Measurements from ENCODE around the gene ASGR2.
"Not testable (repeated sequence)": the region's sequence is repeated elsewhere in the genome, so short reads cannot be mapped to it uniquely, and the experiment has no call there.

Gene ASGR2

DNA sequence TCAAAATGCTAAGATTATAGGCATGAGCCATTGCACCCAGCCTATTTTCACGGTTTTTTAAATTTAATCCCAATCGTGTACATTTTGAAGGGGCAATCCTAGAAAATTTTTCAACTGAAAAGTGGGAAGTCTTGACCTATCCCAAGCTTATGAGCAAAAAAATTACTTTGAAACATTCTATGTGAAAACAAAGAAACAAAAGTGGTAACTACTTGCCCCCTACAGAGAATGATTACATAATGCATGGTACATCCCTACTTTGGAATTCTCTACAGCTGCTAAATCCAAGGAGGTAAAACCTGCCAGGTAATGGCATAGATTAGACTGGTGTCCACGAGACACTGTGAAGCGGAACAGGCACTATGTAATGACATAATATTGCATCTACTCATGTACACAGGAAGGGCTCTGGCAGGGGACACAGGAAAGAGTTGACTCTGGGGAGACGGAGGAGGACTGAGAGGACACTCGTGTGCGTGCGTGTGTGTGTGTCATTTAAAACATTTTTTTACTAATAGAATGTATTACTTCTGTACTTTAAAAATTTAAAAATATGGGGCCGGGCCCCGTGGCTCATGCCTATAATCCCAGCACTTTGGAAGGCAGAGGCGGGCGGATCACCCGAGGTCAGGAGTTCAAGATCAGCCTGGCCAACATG is 15.7 kb downstream of the ASGR2 start:
- DNase-seq (ENCODE audit: low spot score): no peak

DNA sequence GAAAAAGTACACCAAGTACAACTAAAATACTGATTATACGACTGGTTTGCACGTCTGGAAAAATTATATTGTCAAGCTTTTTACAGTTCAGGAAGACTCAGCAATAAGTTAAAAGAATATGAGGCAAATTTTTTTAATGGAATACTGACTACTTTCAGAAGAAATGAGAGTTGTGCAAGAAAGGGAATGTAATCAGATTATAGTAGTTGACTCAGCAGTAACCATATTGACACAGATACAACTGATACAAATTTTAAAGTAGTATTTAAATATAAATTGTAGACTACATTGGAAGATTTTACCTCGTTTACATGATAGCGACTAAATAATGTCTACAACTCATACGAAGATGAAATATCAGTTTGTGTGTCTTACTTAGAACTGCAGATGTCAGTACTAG is 16.7 kb downstream of the ASGR2 start:
- no peak for DNase-seq (ENCODE audit: low spot score)

DNA sequence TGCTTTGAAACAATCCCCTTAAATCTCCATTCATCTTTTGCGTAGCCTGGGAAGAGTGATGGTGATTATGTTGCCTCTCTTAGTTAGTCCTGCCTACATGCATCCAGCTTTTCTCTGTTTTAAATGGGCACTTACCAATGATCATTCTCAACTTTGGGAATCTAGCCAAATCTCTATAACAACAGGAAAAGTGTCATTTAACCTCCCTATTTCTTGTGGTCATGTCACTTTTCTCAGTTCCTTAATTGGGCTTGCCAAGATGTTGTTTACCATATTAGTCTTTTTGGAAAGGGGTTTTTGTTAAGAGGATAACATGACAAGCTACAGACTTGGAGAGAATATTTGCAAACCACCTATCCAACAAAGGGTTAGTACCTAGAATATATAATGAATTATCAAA is 19.0 kb downstream of the ASGR2 start:
- DNase-seq (ENCODE audit: low spot score): no peak

DNA sequence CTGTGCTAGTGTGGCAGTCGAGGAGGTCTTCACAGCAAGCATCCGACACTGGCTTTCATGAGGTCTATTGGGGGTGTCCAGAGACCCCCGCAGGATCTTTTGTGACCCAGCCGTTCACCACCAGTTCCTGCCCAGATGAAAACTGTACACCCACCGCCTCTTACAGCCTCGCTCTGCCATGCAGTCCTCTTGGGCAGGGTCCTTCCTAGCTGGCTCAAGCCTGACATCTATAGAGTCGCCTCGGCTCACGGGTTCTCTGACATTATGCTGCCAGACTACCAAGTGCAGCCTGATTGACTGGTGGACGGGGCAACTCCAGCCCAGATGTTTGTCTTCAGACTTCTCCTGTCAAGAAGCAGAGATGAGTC is 20.0 kb downstream of the ASGR2 start:
- DNase-seq (ENCODE audit: low spot score): no peak

DNA sequence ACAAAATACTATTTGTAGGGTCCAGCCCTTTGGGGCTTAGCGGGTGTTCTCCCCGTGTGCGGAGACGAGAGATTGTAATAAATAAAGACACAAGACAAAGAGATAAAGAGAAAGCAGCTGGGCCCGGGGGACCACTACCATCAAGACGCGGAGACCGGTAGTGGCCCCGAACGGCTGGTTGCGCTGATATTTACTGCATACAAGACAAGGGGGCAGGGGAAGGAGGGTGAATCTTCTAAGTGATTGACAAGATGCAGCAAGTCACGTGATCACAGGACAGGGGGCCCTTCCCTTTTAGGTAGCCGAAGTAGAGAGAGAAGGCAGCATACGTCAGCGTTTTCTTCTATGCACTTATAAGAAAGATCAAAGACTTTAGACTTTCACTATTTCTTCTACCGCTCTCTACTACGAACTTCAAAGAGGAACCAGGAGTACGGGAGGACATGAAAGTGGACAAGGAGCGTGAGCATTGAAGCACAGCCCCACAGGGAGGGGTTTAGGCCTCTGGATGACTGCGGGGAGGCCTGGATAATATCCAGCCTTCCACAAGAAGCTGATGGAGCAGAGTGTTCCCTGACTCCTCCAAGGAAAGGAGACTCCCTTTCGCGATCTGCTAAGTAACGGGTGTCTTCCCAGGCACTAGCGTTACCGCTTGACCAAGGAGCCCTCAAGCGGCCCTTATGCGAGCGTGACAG is 23.2 kb downstream of the ASGR2 start:
- not testable (repeated sequence) for DNase-seq (ENCODE audit: low spot score)

DNA sequence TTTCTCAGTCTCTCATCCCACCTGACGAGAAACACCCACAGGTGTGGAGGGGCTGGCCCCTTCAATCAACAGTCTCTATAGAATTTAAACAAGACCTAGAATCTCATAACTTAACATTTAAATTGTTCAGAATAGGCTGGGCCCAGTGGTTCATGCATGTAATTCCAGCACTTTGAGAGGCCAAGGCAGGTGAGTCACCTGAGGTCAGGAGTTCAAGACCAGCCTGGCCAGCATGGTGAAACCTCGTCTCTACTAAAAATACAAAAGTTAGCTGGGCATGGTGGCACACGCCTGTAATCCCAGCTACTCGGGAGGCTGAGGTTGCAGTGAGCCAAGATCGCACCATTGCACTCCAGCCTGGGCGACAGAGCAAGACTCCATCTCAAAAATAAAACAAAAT is 25.1 kb downstream of the ASGR2 start:
- not testable (repeated sequence) for DNase-seq (ENCODE audit: low spot score)

DNA sequence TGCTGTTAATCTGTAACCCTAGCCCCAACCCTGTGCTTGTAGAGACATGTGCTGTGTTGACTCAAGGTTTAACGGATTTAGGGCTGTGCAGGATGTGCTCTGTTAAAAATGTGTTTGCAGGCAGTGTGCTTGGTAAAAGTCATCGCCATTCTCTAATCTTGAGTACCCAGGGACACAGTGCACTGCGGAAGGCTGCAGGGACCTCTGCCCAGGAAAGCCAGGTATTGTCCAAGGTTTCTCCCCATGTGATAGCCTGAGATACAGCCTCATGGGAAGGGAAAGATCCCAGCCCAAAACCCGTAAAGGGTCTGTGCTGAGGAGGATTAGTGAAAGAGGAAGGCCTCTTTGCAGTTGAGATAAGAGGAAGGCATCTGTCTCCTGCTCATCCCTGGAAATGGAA is 26.2 kb downstream of the ASGR2 start:
- DNase-seq (ENCODE audit: low spot score): not testable (repeated sequence)

DNA sequence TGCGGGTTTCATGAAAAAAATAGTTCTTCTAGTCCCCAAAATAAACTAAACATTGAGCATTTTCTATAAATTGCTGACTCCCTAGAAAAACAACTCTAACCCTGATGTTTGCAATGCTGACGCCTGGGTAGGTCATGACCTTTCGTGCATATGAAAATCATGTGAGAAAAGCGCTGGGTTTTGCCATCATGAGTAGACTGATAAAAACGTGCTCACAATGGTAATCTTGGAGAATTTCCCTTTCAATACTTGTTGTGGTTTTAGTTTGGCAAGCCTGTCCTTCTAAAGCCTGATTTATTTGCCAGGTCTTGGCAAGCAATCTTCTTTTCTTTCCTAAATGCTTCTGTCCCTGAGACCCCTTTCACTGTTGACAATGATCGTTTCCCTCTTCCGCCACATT is 30.5 kb downstream of the ASGR2 start:
- DNase-seq (ENCODE audit: low spot score): no peak

DNA sequence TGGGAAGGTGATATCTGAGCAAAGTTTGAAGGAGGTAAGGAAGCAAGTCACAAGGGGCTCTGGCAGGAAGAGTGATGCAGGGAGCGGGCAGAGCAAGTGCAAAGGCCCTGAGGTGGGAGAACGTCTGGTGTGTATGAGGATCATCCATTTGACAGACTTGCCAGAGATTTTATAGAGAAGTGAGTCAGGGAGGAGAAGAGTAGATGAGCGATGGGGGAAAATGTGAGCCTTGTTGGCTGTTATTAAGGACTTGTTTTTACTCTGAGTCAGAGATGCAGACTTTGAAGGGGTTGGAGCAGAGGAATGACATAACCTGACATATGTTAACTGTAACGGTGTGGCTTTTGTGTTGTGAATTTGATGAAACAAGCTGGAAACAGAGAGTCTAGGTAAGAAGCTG is 31.0 kb downstream of the ASGR2 start:
- no peak for DNase-seq (ENCODE audit: low spot score)

DNA sequence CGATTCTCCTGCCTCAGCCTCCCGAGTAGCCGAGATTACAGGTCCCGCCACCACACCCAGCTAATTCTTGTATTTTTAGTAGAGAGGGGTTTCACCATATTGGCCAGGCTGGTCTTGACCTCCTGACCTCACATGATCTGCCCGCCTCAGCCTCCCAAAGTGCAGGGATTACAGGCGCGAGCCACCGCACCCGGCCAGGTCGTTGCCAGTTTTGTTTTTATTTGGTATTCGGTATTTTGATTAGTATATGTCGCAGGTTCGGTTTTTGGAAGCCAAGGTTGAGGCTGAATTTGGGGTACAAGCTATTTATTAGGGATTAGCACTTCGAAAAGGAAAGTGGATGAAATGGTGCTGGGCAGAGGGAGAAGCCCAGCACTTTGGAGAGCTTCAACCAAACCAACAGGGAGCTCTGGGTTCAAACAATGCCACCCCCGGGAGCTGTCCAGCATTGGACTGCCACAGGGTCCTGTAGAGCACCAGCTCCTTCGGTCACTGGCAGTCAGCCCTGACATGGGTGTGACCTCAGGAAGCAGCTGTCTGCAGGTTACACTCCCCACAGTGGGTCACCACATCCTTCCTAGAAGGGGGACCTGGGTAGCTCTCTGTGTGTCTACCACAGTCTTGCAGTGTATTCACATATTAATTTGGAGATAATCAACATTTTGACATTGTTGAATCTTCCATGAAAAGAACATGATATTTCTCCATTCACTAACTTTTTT is 33.1 kb downstream of the ASGR2 start:
- peak; percentile 50 for DNase-seq (ENCODE audit: low spot score)

DNA sequence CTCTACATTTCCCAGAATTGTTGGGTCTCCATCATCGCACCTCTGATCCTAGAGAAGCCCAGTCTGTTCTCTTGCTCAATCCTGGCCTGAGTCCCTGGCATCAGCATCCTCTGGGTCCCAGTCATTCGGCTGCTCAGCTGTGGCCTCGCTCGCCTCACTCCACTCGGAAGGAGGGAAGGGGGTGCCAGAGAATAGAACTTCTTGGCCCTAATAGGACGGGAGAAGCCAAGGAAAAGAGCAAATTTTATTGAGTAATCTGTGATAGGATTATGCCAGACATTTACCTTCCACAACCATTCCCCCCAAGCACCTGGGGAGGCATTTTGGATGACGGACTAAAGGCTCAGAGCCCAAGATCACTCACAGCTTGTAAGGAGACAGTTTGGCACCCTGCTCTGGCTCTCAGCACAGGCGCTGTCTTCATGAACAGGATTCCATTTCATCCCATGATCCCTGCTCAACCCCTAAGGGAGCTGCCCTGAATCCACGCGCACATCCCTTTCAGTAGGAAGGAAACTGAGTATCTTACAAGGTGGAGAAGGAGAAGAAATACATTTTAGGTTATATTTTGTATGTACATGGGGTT is 34.1 kb downstream of the ASGR2 start:
- no peak for DNase-seq (ENCODE audit: low spot score)

DNA sequence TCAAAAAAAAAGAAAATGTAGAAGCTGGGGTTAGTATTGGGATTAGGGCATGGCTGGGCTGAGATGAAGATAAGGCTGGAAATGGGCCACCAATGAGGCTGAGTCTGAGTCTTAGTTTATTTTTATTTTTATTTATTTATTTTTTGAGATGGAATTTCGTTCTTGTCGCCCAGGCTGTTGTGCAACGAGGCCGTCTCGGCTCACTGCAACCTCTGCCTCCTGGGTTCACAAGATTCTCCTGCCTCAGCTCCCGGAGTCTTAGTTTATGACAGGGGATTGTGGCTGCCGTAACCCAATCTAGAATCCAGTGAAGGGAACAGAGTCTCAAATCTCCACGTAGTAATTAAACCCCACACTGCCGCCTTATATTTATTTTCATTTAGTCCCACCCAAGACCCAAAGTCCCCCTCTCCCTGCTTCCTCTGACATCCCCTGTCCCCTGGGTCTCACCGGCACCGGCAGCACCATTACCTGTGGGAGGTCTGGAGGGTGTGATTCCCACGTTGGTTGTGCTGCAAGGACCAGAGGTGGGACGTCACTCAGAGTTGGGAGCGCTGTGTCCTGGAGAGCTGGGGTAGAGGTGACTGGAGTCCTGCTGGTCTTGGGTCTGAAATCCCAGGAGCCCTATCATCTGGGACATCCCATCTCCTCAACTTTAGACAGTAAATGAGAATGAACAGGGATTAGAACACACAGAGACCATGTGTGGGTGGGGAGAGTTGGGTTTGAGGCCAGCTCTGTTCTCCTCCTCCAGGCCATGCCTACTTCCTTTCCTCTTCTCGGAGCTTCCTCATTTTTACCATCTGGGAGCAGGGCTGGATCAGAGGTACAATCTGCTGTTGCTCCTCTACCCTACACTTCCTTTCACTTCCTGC is 34.8 kb downstream of the ASGR2 start, which contains the start of gene CLEC10A:
CLEC10A (minus strand) TSS at position 671 of the 875 bp plus-strand sequence. CDS start 1,439 bp downstream, outside the sequence.
- DNase-seq (ENCODE audit: low spot score): no peak

DNA sequence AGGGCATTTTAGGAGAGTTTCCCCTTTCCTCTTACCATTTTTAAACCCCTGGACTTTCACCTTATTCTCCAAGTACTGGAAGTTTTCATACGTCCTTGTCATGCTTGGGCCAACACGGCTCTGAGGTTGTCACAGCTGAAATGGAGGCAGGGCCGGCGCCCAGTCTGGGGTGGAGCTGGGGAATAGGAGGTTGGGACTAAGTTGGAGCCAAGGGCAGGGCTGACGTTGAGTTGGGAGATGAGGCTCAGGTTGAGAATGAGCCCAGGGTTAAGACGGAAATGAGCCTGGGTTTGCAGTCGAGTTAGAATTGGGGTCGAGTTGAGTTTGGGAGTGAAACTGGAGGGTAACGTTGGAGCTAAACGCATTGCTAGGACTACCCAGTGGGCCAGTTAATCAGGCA is 35.9 kb downstream of the ASGR2 start:
- DNase-seq (ENCODE audit: low spot score): no peak

DNA sequence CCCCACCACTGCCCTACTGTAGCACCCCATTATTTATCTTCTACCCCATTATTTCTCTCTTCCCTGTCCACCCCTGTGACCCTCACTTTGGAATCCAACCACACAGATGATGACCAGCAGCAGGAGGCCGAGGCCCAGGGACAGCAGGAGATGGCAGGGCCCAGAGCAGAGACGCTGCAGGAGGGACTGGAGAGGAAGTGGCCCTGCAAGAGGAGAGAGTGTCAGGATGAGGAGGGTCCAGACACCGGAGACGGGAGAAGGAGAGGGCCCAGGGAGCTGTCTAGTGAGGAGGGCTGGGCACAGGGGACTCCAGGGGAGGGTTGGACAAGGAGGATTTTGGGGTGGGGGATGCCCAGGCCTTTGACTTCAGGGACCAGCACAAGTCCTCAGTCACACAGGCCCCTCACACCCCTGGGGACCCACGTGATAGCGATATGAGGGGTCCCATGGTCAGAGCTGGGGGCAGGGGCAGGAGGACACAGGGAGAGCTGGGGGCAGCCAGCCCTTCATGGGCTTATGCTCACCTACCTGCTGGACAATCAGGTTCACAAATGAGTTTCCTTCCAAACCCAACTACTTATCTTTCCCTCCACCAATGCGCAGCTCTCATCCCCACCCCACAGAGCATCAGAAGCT is 36.6 kb downstream of the ASGR2 start:
- DNase-seq (ENCODE audit: low spot score): no peak

DNA sequence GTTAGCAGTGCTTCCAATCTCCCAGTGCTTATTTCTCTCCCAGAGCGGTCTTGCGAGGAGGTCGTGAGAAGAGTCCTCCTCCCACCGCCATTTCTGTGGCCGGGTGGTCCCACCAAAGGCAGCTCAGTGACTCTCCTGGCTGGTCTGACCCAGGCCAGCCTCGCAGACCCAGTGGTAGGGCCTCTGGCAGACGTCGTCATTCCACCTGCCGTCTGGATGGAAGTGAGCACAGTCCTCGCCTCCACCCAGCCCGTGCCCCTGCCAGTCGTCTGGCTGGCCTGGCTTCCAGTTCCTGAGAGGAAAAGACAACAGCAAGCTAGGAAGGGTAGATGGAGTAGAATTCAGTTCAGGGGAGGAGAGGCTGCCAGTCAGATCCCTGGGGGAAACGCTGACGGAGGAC is 39.7 kb downstream of the ASGR2 start:
- no peak for DNase-seq (ENCODE audit: low spot score)

DNA sequence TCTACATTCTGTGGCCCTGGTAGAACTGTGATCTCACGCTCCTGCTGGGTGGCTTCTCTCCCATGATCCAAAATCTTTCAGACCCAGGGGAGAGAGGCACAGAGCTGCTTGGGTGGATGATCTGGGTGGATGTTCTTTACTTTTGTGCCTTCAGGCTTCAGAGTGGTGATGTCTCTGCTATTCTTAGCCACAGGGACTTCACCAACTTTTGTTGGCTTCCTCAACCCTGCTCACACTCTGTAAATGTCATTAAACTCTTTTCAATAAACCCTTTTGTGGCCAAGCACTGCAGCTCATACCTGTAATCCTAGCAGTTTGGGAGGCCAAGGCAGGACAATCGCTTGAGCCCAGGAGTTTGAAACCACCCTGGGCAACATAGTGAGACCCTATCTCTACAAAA is 42.2 kb downstream of the ASGR2 start:
- no peak for DNase-seq (ENCODE audit: low spot score)

DNA sequence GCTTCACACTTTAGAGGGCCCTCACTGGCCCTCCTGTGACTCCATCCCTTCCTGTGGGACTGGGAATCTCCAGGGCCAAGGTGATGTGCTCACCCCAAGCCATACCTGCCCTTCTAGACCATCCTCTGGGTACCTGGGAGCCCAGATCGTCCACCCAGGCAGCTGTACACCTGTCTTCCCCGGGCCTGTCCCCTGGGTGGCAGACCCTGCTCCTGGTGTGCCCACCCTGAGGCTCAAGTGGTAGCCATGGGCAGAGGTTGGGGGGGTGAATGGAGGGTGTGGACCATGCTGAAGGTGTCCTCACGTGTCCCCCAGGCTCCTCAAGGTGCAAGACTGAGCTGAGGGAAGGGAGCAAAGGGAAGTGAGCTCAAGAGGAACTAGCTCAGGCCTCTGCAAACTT is 43.9 kb downstream of the ASGR2 start:
- no peak for DNase-seq (ENCODE audit: low spot score)

DNA sequence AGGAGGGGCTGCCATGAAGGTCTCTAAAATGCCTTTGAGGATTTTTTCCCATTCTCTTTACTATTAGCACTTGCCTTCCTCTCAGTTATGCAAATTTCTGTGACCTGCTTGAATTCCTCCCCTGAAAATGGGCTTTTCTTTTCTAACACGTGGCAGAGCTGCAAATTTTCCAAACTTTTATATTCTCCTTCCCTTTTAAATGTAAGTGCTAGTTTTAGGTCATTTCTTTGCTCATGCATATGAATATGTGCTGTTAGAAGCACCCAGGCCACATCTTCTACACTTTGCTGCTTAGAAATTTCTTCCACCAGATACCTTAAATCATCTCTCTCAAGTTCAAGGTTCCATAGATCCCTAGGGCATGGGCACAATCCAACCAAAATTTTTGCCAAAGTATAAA is 46.4 kb downstream of the ASGR2 start:
- no peak for DNase-seq (ENCODE audit: low spot score)

DNA sequence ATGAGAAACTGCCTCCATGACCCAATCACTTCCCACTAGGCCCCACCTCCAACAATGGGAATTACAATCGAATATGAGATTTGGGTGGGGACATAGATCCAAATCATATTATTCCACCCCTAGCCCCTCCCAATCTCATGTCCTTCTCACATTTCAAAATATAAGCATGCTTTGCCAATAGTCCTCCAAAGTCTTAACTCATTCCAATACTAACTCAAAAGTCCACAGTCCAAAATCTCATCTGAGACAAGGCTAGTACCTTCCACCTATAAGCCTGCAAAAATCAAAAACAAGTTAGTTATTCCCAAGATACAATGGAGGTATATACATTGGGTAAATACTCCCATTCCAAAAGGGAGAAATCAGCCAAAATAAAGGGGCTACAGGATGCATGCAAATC is 47.4 kb downstream of the ASGR2 start:
- no peak for DNase-seq (ENCODE audit: low spot score)

DNA sequence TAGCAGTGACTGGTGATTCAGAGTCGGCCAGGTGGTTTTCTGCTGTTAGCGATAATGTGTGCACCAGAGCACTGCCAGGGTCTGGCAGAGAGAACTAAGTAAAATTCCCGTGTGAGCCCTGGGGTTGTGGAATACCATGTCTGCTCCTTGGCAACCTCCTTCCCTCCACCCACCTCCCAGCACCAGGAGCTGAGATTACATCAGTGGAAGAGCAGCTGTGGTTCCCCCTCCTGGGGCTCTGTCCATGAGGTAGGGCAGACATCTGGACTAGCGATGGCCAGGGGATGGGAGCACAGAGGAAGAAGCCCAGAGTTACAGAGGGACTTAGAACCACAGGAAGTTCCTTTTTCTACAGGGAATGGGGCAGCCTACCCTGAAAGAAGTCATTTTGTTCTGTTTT is 50.4 kb downstream of the ASGR2 start:
- DNase-seq (ENCODE audit: low spot score): no peak

DNA sequence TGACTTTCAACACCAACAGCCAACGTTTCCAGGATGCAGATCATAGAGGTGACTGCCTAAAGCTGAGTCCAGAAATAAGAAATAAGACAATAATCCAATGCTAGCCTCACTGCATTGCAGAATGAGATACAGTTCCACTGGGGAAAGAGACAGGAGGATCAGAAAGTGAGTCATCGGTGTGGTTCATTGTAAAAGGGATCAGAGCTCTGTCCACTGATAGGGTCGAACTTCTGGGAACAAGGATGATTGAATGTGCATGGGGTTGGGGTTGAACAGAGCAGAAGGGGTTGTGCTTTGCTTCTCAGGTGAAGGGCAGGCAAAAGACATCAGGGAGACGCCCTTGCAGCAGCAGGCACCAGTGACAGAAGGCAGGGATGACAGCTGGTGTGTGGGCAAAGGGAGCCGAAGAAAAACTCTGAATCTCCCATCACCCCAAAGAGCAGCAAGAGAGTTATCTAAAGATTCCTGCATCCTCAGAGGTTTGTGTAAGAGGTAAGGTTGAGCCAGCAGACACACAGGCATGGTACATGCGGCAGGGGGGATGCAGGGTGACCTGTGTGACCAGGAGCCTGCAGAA is 51.0 kb downstream of the ASGR2 start:
- no peak for DNase-seq (ENCODE audit: low spot score)
